ENCODE results near the gene AFF3. TPM values are rescaled to one million over a fixed set of nuclear protein-coding genes. Genes with fewer than 3 reads are reported as not detected.

AFF3 gene
- total and polyA plus RNA-seq, 10 of the 15 experiments (the other 5 are each of a cell fraction or from before 2014, with no cell fraction given), result 0.26 to 5.5 (median 3.0) TPM

GRCh38 chr2:100142393-100142792 is at the start of gene AFF3 (continued):
- TF ChIP-seq HDAC2 (IDR thresholded peaks at IDR 0.05) (no peak), EP300 (IDR thresholded peaks at IDR 0.05; ENCODE audit: borderline replicate concordance in 1 of 2, control insufficient read depth in 1 of 2, low read depth in 2 of 2, low read length in 2 of 2) (peak; percentile 74; a peak in 3 of 4 replicates), E2F8 (IDR thresholded peaks at IDR 0.05; ENCODE audit: low read depth, partially characterized antibody) (no peak), CREB1 (IDR thresholded peaks at IDR 0.05; ENCODE audit: low read depth) (peak; percentile 63; the same call in 1 of the 2 replicates), BHLHE40 (IDR thresholded peaks at IDR 0.05; ENCODE audit: borderline replicate concordance in 1 of 2, low read depth in 2 of 2, low read length in 1 of 2) (peak; percentile 78 to 85), PML (IDR thresholded peaks at IDR 0.05; ENCODE audit: low read length) (peak; percentile 91), BMI1 (IDR thresholded peaks at IDR 0.05; ENCODE audit: borderline replicate concordance) (no peak), ELK1 (IDR thresholded peaks at IDR 0.05; ENCODE audit: low read depth, low read length) (0 out of 2 replicates have a peak, but pooled peaks have one; percentile 45)
- TF ChIP-seq, protein P1, sequence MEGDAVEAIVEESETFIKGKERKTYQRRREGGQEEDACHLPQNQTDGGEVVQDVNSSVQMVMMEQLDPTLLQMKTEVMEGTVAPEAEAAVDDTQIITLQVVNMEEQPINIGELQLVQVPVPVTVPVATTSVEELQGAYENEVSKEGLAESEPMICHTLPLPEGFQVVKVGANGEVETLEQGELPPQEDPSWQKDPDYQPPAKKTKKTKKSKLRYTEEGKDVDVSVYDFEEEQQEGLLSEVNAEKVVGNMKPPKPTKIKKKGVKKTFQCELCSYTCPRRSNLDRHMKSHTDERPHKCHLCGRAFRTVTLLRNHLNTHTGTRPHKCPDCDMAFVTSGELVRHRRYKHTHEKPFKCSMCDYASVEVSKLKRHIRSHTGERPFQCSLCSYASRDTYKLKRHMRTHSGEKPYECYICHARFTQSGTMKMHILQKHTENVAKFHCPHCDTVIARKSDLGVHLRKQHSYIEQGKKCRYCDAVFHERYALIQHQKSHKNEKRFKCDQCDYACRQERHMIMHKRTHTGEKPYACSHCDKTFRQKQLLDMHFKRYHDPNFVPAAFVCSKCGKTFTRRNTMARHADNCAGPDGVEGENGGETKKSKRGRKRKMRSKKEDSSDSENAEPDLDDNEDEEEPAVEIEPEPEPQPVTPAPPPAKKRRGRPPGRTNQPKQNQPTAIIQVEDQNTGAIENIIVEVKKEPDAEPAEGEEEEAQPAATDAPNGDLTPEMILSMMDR (IDR thresholded peaks at IDR 0.05 in 2 of 3, conservative IDR thresholded peaks at IDR 0.05 in 1 of 3; ENCODE audit: control insufficient read depth in 2 of 3, extremely low read depth in 1 of 3, insufficient read depth in 1 of 3, low read depth in 3 of 3, low read length in 3 of 3), result no peak
- TF ChIP-seq, protein P2, sequence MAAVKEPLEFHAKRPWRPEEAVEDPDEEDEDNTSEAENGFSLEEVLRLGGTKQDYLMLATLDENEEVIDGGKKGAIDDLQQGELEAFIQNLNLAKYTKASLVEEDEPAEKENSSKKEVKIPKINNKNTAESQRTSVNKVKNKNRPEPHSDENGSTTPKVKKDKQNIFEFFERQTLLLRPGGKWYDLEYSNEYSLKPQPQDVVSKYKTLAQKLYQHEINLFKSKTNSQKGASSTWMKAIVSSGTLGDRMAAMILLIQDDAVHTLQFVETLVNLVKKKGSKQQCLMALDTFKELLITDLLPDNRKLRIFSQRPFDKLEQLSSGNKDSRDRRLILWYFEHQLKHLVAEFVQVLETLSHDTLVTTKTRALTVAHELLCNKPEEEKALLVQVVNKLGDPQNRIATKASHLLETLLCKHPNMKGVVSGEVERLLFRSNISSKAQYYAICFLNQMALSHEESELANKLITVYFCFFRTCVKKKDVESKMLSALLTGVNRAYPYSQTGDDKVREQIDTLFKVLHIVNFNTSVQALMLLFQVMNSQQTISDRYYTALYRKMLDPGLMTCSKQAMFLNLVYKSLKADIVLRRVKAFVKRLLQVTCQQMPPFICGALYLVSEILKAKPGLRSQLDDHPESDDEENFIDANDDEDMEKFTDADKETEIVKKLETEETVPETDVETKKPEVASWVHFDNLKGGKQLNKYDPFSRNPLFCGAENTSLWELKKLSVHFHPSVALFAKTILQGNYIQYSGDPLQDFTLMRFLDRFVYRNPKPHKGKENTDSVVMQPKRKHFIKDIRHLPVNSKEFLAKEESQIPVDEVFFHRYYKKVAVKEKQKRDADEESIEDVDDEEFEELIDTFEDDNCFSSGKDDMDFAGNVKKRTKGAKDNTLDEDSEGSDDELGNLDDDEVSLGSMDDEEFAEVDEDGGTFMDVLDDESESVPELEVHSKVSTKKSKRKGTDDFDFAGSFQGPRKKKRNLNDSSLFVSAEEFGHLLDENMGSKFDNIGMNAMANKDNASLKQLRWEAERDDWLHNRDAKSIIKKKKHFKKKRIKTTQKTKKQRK (IDR thresholded peaks at IDR 0.05; ENCODE audit: low read depth, low read length), result no peak
- TF ChIP-seq, protein P3, sequence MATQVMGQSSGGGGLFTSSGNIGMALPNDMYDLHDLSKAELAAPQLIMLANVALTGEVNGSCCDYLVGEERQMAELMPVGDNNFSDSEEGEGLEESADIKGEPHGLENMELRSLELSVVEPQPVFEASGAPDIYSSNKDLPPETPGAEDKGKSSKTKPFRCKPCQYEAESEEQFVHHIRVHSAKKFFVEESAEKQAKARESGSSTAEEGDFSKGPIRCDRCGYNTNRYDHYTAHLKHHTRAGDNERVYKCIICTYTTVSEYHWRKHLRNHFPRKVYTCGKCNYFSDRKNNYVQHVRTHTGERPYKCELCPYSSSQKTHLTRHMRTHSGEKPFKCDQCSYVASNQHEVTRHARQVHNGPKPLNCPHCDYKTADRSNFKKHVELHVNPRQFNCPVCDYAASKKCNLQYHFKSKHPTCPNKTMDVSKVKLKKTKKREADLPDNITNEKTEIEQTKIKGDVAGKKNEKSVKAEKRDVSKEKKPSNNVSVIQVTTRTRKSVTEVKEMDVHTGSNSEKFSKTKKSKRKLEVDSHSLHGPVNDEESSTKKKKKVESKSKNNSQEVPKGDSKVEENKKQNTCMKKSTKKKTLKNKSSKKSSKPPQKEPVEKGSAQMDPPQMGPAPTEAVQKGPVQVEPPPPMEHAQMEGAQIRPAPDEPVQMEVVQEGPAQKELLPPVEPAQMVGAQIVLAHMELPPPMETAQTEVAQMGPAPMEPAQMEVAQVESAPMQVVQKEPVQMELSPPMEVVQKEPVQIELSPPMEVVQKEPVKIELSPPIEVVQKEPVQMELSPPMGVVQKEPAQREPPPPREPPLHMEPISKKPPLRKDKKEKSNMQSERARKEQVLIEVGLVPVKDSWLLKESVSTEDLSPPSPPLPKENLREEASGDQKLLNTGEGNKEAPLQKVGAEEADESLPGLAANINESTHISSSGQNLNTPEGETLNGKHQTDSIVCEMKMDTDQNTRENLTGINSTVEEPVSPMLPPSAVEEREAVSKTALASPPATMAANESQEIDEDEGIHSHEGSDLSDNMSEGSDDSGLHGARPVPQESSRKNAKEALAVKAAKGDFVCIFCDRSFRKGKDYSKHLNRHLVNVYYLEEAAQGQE (IDR thresholded peaks at IDR 0.05; ENCODE audit: low read depth, low read length), result peak; percentile 50; the same call in 1 of the 2 replicates

Measured in GM12878 (cell line).